H1 (cell line): Measurements from ENCODE around the gene FRMD4A.

Source experiments
- CTCF ChIP-seq, 3 experiments: IDR thresholded peaks; 1 replicate in 2 of 3; 2 replicates in 1 of 3; pipeline versions ENCODE4 v1.5.1 to v1.6.1; 2011; ENCODE audit warnings: low read length in 3 of 3, mild to moderate bottlenecking in 3 of 3, inconsistent platforms in 2 of 3, low read depth in 1 of 3, moderate library complexity in 1 of 3; ENCODE audit not compliant: insufficient read depth in 1 of 3; ENCODE audit errors: control extremely low read depth in 1 of 3
- EGR1 ChIP-seq: IDR thresholded peaks from 2 replicates; pipeline ENCODE4 v1.6.1; 2011; ENCODE audit warnings: low read depth, low read length, borderline replicate concordance
- GABPA ChIP-seq: IDR thresholded peaks from 2 replicates; pipeline ENCODE4 v1.6.1; 2011; ENCODE audit warnings: mild to moderate bottlenecking, low read length, moderate library complexity, borderline replicate concordance; ENCODE audit not compliant: insufficient read depth
- JUN ChIP-seq: IDR thresholded peaks from 2 replicates; pipeline ENCODE4 v1.6.1; 2011; ENCODE audit warnings: low read depth, mild to moderate bottlenecking, improper control_type of control experiment, low read length
- NRF1 ChIP-seq: IDR thresholded peaks from 2 replicates; pipeline ENCODE4 v1.6.1; 2011; ENCODE audit warnings: mild to moderate bottlenecking, low read depth, low read length, improper control_type of control experiment
- POLR2A ChIP-seq, 2 experiments: IDR thresholded peaks; 1 replicate in 1 of 2; 2 replicates in 1 of 2; pipeline ENCODE4 v1.6.1; 2011; ENCODE audit warnings: low read depth in 2 of 2, low read length in 2 of 2, mild to moderate bottlenecking in 2 of 2; ENCODE audit errors: control extremely low read depth in 1 of 2
- POLR2AphosphoS5 ChIP-seq: IDR thresholded peaks from 2 replicates; pipeline ENCODE4 v1.6.1; 2011; ENCODE audit warnings: low read depth, low read length

DNA sequence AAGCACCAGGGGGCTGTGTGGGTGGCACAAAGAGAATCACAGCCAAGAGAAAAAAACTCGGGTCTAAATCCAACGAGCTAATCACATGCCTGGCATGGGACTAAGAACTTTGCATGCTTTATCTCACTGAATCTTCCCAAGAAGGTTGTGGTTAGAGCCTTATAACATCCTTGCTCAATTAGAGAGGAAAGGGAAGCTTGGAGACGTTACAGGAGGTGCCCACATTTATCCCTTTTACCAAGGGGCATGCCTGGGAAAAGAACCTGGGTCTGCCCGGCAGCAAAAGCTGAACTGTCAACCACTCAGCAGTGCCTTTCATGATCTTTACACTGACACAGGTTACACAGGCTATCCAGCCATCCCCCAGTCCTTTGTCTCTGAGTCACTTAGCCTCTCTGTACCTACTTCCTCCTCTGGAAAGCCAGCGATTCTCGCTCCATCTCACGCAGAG is 553.8 kb downstream of the FRMD4A start:
- no peak for TF ChIP-seq GABPA
- TF ChIP-seq CTCF (IDR thresholded peaks at IDR 0.05; ENCODE audit: control extremely low read depth in 1 of 3, insufficient read depth in 1 of 3, low read depth in 1 of 3, low read length in 3 of 3) = no peak
- no peak for TF ChIP-seq POLR2AphosphoS5
- no peak for TF ChIP-seq JUN
- TF ChIP-seq POLR2A (IDR thresholded peaks at IDR 0.05; ENCODE audit: control extremely low read depth in 1 of 2, low read depth in 2 of 2, low read length in 2 of 2) = no peak
- TF ChIP-seq EGR1 = no peak
- TF ChIP-seq NRF1 = no peak
